Brain microvascular endothelial cell (primary cell): ENCODE data around the gene FAM76A.

Experiments
- DNase-seq: peaks from one replicate; pipeline ENCODE4 v3.0.0-alpha.2; 2020
- H3K27ac ChIP-seq: fragments of 250-450 bp; sonication (Bioruptor Pico); 2 replicates; pipeline ENCODE4 v1.5.1; 2020; ENCODE audit warnings: mild to moderate bottlenecking, moderate library complexity
- H3K27me3 ChIP-seq: fragments of 250-450 bp; sonication (Bioruptor Pico); replicated peaks from 2 replicates; pipeline ENCODE4 v1.5.1; 2020; ENCODE audit warnings: mild to moderate bottlenecking
- H3K36me3 ChIP-seq: fragments of 250-450 bp; sonication (Bioruptor Pico); replicated peaks from 2 replicates; pipeline ENCODE4 v1.5.1; 2020; ENCODE audit warnings: mild to moderate bottlenecking
- H3K4me3 ChIP-seq: 2 replicates; pipeline ENCODE4 v1.5.1; 2011; ENCODE audit warnings: low read depth, mild to moderate bottlenecking, control low read depth, low read length, moderate library complexity
- CTCF ChIP-seq: IDR thresholded peaks from 2 replicates; pipeline ENCODE4 v1.5.1; 2011; ENCODE audit warnings: low read depth, mild to moderate bottlenecking, moderate library complexity, low read length, control low read depth, inconsistent platforms; ENCODE audit errors: missing control alignments
- in situ Hi-C: cut with HindIII; loops from 2 replicates; pipeline ENCODE4 v1.10.0; 2017; ENCODE audit warnings: low sequenced_read_pairs, low pct_ligation_motif_present

FAM76A gene

GRCh38 chr1:27704958-27705357, 20.8 kb upstream of the FAM76A start:
- no peak for DNase-seq
- no peaks in the 10 kb centered on the region for H3K27me3 ChIP-seq
- TF ChIP-seq CTCF: no peak
- in situ Hi-C loops: no loop called here
- no peaks in the 10 kb centered on the region for H3K36me3 ChIP-seq
- H3K27ac ChIP-seq: no peak overlapping the region
- no peak overlapping the region for H3K4me3 ChIP-seq

- H3K4me3 ChIP-seq: no peak overlapping the region
- no peaks in the 10 kb centered on the region for H3K27me3 ChIP-seq
- TF ChIP-seq CTCF: no peak
- H3K27ac ChIP-seq: no peak overlapping the region
- no peak for DNase-seq
- in situ Hi-C loops: no loop called here
- H3K36me3 ChIP-seq: no peaks in the 10 kb centered on the region
Measured at GRCh38 chr1:27705545-27705944, 20.2 kb upstream of the FAM76A start.

- Histone ChIP-seq H3K27ac (no peak overlapping the region), H3K4me3 (no peak overlapping the region), H3K36me3 (no peaks in the 10 kb centered on the region), H3K27me3 (no peaks in the 10 kb centered on the region)
- DNase-seq: no peak
- no peak for TF ChIP-seq CTCF
- in situ Hi-C loops: no loop called here
Measured at GRCh38 chr1:27710574-27710973, 15.2 kb upstream of the FAM76A start.

- no peak for TF ChIP-seq CTCF
- in situ Hi-C loops: no loop called here
- DNase-seq: no peak
- H3K36me3 ChIP-seq: no peaks in the 10 kb centered on the region
- no peak overlapping the region for H3K27ac ChIP-seq
- no peaks in the 10 kb centered on the region for H3K27me3 ChIP-seq
- H3K4me3 ChIP-seq: no peak overlapping the region
Measured at GRCh38 chr1:27713139-27713725, 12.5 kb upstream of the FAM76A start.

GRCh38 chr1:27713869-27714513, 11.8 kb upstream of the FAM76A start:
- Histone ChIP-seq H3K27me3 (no peaks in the 10 kb centered on the region), H3K4me3 (no peak overlapping the region), H3K27ac (no peak overlapping the region), H3K36me3 (no peaks in the 10 kb centered on the region)
- TF ChIP-seq CTCF: no peak
- in situ Hi-C loops: no loop called here
- DNase-seq: no peak
